HepG2 (cell line): ENCODE measurements around the gene ZBTB20. TPM values are rescaled to one million over a fixed set of nuclear protein-coding genes. Genes with fewer than 3 reads are reported as not detected.

Experiments used
- ATAC-seq: fragments of 200-7000 bp; cut with Tn5 transposase; 3 replicates; pipeline ENCODE4 v1.9.1; 2020; ENCODE audit warnings: mild to moderate bottlenecking, moderate library complexity
- BruUV-seq: library from RNA; stranded (reverse); fragments of 400-500 nt; replicated peaks from 2 replicates; lab custom pipeline; 2021; lab: Mats Ljungman, UMichigan
- CTCF ChIA-PET: fragments of 300-600 bp; formaldehyde crosslinking; extraction: SDS; loops from one replicate; lab custom pipeline; 2021; ENCODE audit warnings: low total read pairs, inconsistent platforms, low intra/inter-chr PET ratio; lab: Yijun Ruan, JAX
- POLR2A ChIA-PET: fragments of 350-600 bp; sonication (Branson Sonifier 250); formaldehyde crosslinking; loops from one replicate; lab custom pipeline; 2020; ENCODE audit warnings: antibody characterized with exemption, inconsistent platforms; lab: Yijun Ruan, JAX
- DNase-seq: peaks from one replicate; pipeline ENCODE4 v3.0.0-alpha.2; 2015; ENCODE audit warnings: low spot score
- FAIRE-seq: peaks from 3 replicates; lab custom pipeline; 2011; peaks lifted over from hg19 to GRCh38; lab: Jason Lieb, UNC
- H2AFZ ChIP-seq: one replicate; pipeline ENCODE4 v1.6.1; 2011; ENCODE audit warnings: low read length, inconsistent platforms
- H3K27ac ChIP-seq: fragments of 300-600 bp; 3 replicates; pipeline ENCODE4 v1.8.0; 2011; ENCODE audit warnings: mixed run types, mild to moderate bottlenecking, mixed read lengths, low read length, inconsistent platforms; ENCODE audit not compliant: insufficient read depth; ENCODE audit errors: extremely low read length
- H3K27me3 ChIP-seq, 2 experiments: fragments of 200-600 bp in 1 of 2; 2 replicates in 1 of 2; 3 replicates in 1 of 2; pipeline versions ENCODE4 v1.6.0 to v1.8.0; 2011; ENCODE audit warnings: low read length in 2 of 2, mild to moderate bottlenecking in 2 of 2, moderate library complexity in 2 of 2, inconsistent platforms in 1 of 2; ENCODE audit not compliant: insufficient read depth in 2 of 2, control insufficient read depth in 1 of 2
- H3K36me3 ChIP-seq, 2 experiments: fragments of 200-600 bp in 1 of 2; replicated peaks in 1 of 2; 2 replicates in 1 of 2; 3 replicates in 1 of 2; pipeline versions ENCODE4 v1.5.1 to v1.8.0; 2011; ENCODE audit warnings: low read length in 2 of 2, inconsistent platforms in 1 of 2; ENCODE audit not compliant: insufficient read depth in 2 of 2, control insufficient read depth in 1 of 2
- H3K4me1 ChIP-seq: 2 replicates; pipeline ENCODE4 v1.5.1; 2012; ENCODE audit warnings: low read length, inconsistent platforms; ENCODE audit not compliant: insufficient read depth
- H3K4me2 ChIP-seq: 2 replicates; pipeline ENCODE4 v1.6.0; 2011; ENCODE audit warnings: low read depth, low read length, inconsistent platforms
- H3K4me3 ChIP-seq, 3 experiments: fragments of 200-600 bp in 1 of 3; sonication (generic), shearing (Covaris generic) in 1 of 3; replicated peaks in 1 of 3; 2 replicates each; pipeline ENCODE4 v1.5.1; 2011 to 2016; ENCODE audit warnings: low read length in 3 of 3, inconsistent platforms in 2 of 3, low read depth in 2 of 3, mild to moderate bottlenecking in 2 of 3, control low read depth in 1 of 3, mixed read lengths in 1 of 3; ENCODE audit not compliant: insufficient read depth in 1 of 3
- H3K79me2 ChIP-seq: one replicate; pipeline ENCODE4 v1.6.1; 2011; ENCODE audit warnings: low read length, inconsistent platforms; ENCODE audit not compliant: insufficient read depth
- H3K9ac ChIP-seq: 2 replicates; pipeline ENCODE4 v1.6.0; 2011; ENCODE audit warnings: mild to moderate bottlenecking, low read depth, low read length, inconsistent platforms; ENCODE audit not compliant: insufficient read depth
- H3K9me3 ChIP-seq: 2 replicates; pipeline ENCODE4 v1.5.1; 2012; ENCODE audit warnings: mild to moderate bottlenecking, low read length
- H4K20me1 ChIP-seq: 2 replicates; pipeline ENCODE4 v1.6.0; 2011; ENCODE audit warnings: inconsistent platforms, mild to moderate bottlenecking, low read length, moderate library complexity; ENCODE audit not compliant: insufficient read depth
- ISL2 ChIP-seq: sonication (generic); formaldehyde crosslinking; IDR thresholded peaks from 2 replicates; pipeline ENCODE4 v1.5.0; 2020; ENCODE audit warnings: missing genetic modification reagents
- JDP2 ChIP-seq: sonication (generic); formaldehyde crosslinking; IDR thresholded peaks from 2 replicates; pipeline ENCODE4 v1.8.1; 2022; ENCODE audit warnings: missing genetic modification reagents, borderline replicate concordance
- MEIS1 ChIP-seq: sonication (generic); formaldehyde crosslinking; IDR thresholded peaks from 2 replicates; pipeline ENCODE4 v1.9.0; 2021; ENCODE audit warnings: mild to moderate bottlenecking, missing genetic modification reagents, moderate library complexity, borderline replicate concordance
- MTA3 ChIP-seq: sonication (generic); formaldehyde crosslinking; IDR thresholded peaks from 2 replicates; pipeline ENCODE4 v1.4.0; 2020; ENCODE audit warnings: missing genetic modification reagents
- NFKBIZ ChIP-seq: IDR thresholded peaks from 2 replicates; pipeline ENCODE4 v1.6.1; 2018; ENCODE audit warnings: missing genetic modification reagents, missing compliant biosample characterization
- PITX1 ChIP-seq: sonication (generic); formaldehyde crosslinking; IDR thresholded peaks from 2 replicates; pipeline ENCODE4 v1.5.1; 2020; ENCODE audit warnings: mild to moderate bottlenecking, missing genetic modification reagents
- SETDB1 ChIP-seq: sonication (generic); formaldehyde crosslinking; IDR thresholded peaks from 2 replicates; pipeline ENCODE4 v1.5.1; 2020; ENCODE audit warnings: missing genetic modification reagents, mild to moderate bottlenecking, borderline replicate concordance
- THAP8 ChIP-seq: sonication (generic); formaldehyde crosslinking; IDR thresholded peaks from 2 replicates; pipeline ENCODE4 v1.5.1; 2020; ENCODE audit warnings: missing genetic modification reagents, mild to moderate bottlenecking, borderline replicate concordance
- TRIM24 ChIP-seq: sonication (generic); formaldehyde crosslinking; IDR thresholded peaks from 2 replicates; pipeline ENCODE4 v1.8.0; 2022; ENCODE audit warnings: mild to moderate bottlenecking, missing genetic modification reagents
- U2AF1 ChIP-seq: fragments of 200-400 bp; formaldehyde crosslinking; optimal IDR thresholded peaks from 2 replicates; pipeline ENCODE3; 2017; ENCODE audit warnings: mild to moderate bottlenecking, low read depth, low read length
- ZBTB34 ChIP-seq: sonication (generic); formaldehyde crosslinking; IDR thresholded peaks from 2 replicates; pipeline ENCODE4 v1.8.0; 2022; ENCODE audit warnings: mild to moderate bottlenecking, missing genetic modification reagents
- ZFP90 ChIP-seq: sonication (generic); formaldehyde crosslinking; IDR thresholded peaks from 2 replicates; pipeline ENCODE4 v1.8.0; 2022; ENCODE audit warnings: missing genetic modification reagents, mild to moderate bottlenecking, inconsistent platforms, borderline replicate concordance
- ZNF503 ChIP-seq: sonication (generic); formaldehyde crosslinking; IDR thresholded peaks from 2 replicates; pipeline ENCODE4 v1.4.0; 2020; ENCODE audit warnings: missing genetic modification reagents
- ZNF644 ChIP-seq: IDR thresholded peaks from 2 replicates; pipeline ENCODE4 v1.6.1; 2016; ENCODE audit warnings: low read depth
- ZNF670 ChIP-seq: sonication (generic); formaldehyde crosslinking; IDR thresholded peaks from 2 replicates; pipeline ENCODE4 v1.8.0; 2022; ENCODE audit warnings: mild to moderate bottlenecking, missing genetic modification reagents, borderline replicate concordance
- ZNF7 ChIP-seq: IDR thresholded peaks from 2 replicates; pipeline ENCODE4 v1.6.1; 2016; ENCODE audit warnings: missing biosample characterization, missing genetic modification reagents
- ZSCAN25 ChIP-seq: sonication (generic); formaldehyde crosslinking; IDR thresholded peaks from 2 replicates; pipeline ENCODE4 v1.8.0; 2022; ENCODE audit warnings: mild to moderate bottlenecking, missing genetic modification reagents
- WGBS: methylation state at CpG from one replicate; pipeline ENCODE4 v1.1.6; 2017; ENCODE audit warnings: low lambda C conversion rate; 5-methylcytosine and 5-hydroxymethylcytosine counted together
- in situ Hi-C: cut with HindIII; loops from 2 replicates; pipeline ENCODE4 v1.10.0; 2017; ENCODE audit warnings: low pct_unique_long_range_greater_than_20kb; ENCODE audit not compliant: extremely low pct_ligation_motif_present
- intact Hi-C: fragments of 100-400 bp; cut with micrococcal nuclease; formaldehyde crosslinking; loops from one replicate; pipeline ENCODE4 v1.10.0; 2022; ENCODE audit not compliant: unreplicated experiment
- polyA plus RNA-seq, 8 experiments: library from polyadenylated mRNA; depleted of rRNA in 3 of 8; stranded (reverse) in 7 of 8; unstranded in 1 of 8; fragments of >200 nt; fragmentation: Illumina TruSeq in 4 of 8; extraction: Trizol in 4 of 8; gene quantifications; 2 replicates each; pipeline versions ENCODE4 v1.2.1 to v1.2.3, GENCODE V29; 2011 to 2016; ENCODE audit warnings: low read depth in 4 of 8, missing spikeins in 1 of 8, mixed read lengths in 1 of 8; ENCODE audit not compliant: insufficient read depth in 1 of 8
- total RNA-seq, 5 experiments: library from RNA; depleted of rRNA; stranded (reverse); fragments of >200 nt; fragmentation: Illumina TruSeq; extraction: Trizol; gene quantifications; 2 replicates each; pipeline ENCODE4 v1.2.3, GENCODE V29; 2016; ENCODE audit warnings: low read depth in 1 of 5

ZBTB20 gene
- total and polyA plus RNA-seq, 2 of the 13 experiments (the other 11 are each of a cell fraction or from before 2014, with no cell fraction given): 1.9 to 8.8 TPM

GRCh38 chr3:114558271-114558670, 588.8 kb downstream of the ZBTB20 start:
- ChIA-PET POLR2A (no interaction called here), CTCF (no interaction called here)
- WGBS: 95% methylated on average over 4 of the region's 4 CpGs
- BruUV-seq: no TSS peak
- ATAC-seq: no peak
- H3K27me3 ChIP-seq: no peaks in the 10 kb centered on the region
- no peak overlapping the region for H2AFZ ChIP-seq
- no peaks in the 10 kb centered on the region for H3K79me2 ChIP-seq
- H3K4me2 ChIP-seq: no peak overlapping the region
- H3K9ac ChIP-seq: no peak overlapping the region
- no peaks in the 10 kb centered on the region for H4K20me1 ChIP-seq
- H3K36me3 ChIP-seq: no peaks in the 10 kb centered on the region
- H3K4me3 ChIP-seq: no peak overlapping the region
- no peak for DNase-seq
- in situ Hi-C loops: no loop called here
- intact Hi-C loops: no loop called here
- no peak overlapping the region for H3K27ac ChIP-seq
- no peak for FAIRE-seq
- no peaks in the 10 kb centered on the region for H3K4me1 ChIP-seq
- TF ChIP-seq ZBTB34 (CRISPR knock-in tag) (no peak), ZNF503 (no peak), MEIS1 (CRISPR knock-in tag) (no peak), TRIM24 (CRISPR knock-in tag) (no peak), U2AF1 (no peak), PITX1 (CRISPR knock-in tag) (no peak), THAP8 (CRISPR knock-in tag) (no peak), NFKBIZ (CRISPR knock-in tag) (no peak), ZNF644 (no peak), ISL2 (CRISPR knock-in tag) (no peak), ZSCAN25 (CRISPR knock-in tag) (no peak), MTA3 (no peak), ZNF7 (CRISPR knock-in tag) (no peak), SETDB1 (CRISPR knock-in tag) (no peak), JDP2 (CRISPR knock-in tag) (no peak), ZNF670 (CRISPR knock-in tag) (no peak), ZFP90 (no peak)
- H3K9me3 ChIP-seq: no peaks in the 10 kb centered on the region
